ENCODE measurements around the gene ACBD6.

ACBD6 gene

GRCh38 chr1:180345148-180345547, 157.2 kb downstream of the ACBD6 start:
- no peak for DNase-seq
- CTCF ChIA-PET = no interaction called here
- Mint-ChIP-seq H3K27ac (no peak overlapping the region), H3K27me3 (no peaks in the 10 kb centered on the region), H3K4me3 (no peak overlapping the region), H3K4me1 (no peaks in the 10 kb centered on the region), H3K36me3 (no peaks in the 10 kb centered on the region), H3K9me3 (no peaks in the 10 kb centered on the region)

DNA sequence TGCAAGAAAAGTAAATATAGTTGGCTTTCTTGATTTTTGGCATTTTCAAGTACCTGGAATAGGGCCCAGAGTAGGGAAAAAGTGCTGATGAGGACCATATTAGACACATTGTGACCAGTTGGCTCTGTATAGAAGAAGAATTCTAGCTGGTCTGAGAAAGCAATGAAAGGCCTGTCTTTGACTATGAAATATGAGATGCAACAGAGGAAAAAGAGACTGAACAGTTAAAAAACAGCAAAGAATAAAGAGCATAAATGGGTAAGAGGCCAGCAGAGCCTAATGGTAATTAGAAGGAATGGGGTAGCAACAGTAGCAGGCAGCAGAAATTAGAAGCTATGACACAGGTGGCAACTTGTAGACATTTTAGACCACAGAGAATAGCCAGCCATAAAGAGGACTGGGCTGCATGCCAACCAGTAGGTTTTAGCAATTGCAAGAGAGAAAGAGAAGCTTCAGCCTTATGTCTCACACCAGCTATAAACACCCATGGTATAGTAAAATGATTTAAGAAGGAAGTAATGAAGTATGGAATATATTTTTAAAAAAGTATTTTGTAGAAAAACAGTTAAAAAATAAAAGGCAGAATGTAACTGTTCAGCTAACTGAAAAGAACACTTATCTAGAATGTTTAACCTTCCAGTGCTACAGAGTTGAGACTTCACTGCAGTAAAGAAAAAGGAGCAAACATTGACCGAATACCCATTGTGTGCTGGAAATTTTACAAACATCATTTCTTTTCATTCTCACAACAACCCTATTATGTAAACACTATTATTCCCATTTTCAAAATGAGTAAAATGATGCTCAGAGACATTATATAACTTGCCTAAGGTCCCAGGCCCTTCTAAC, 158.2 kb downstream of the ACBD6 start:
- Mint-ChIP-seq H3K27me3 (no peaks in the 10 kb centered on the region), H3K27ac (no peak overlapping the region), H3K4me1 (no peaks in the 10 kb centered on the region), H3K9me3 (no peaks in the 10 kb centered on the region), H3K36me3 (no peaks in the 10 kb centered on the region), H3K4me3 (no peak overlapping the region)
- no peak for DNase-seq
- CTCF ChIA-PET = no interaction called here

GRCh38 chr1:180327089-180327488, 175.3 kb downstream of the ACBD6 start:
- Mint-ChIP-seq H3K9me3 (peaks cover 7% of the 10 kb centered on the region), H3K27ac (no peak overlapping the region), H3K4me1 (no peaks in the 10 kb centered on the region), H3K27me3 (no peaks in the 10 kb centered on the region), H3K36me3 (peaks cover 3% of the 10 kb centered on the region), H3K4me3 (no peak overlapping the region)
- CTCF ChIA-PET = interaction anchor here (0.7 kb wide), 1 partner anchor 80 kb away, joined by 3 read pairs; no protein-coding TSS in a partner anchor
- no peak for DNase-seq

DNA sequence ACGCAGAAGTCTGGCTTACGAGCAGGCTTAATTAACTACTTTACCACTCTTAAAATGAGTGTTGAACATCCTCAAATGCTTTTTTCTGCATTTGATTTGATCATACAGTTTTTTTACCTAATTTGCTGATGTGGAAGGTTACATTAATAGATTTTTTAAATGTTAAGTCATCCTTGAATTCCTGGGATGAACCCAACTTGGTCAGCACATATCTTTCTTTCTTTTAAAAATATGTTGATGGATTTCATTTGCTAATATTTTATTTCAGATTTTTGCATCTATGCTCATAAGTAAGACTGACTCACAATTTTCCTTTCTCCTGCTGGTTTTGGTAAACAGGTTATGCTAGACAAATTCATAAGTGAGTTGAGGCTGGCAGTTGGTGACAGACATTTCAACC, 189.5 kb downstream of the ACBD6 start:
- no peaks in the 10 kb centered on the region for H3K4me1 Mint-ChIP-seq
- H3K4me3 Mint-ChIP-seq = no peak overlapping the region
- no peaks in the 10 kb centered on the region for H3K27me3 Mint-ChIP-seq
- H3K9me3 Mint-ChIP-seq = no peaks in the 10 kb centered on the region
- CTCF ChIA-PET = no interaction called here
- no peak for DNase-seq
- peaks cover 12% of the 10 kb centered on the region for H3K36me3 Mint-ChIP-seq
- no peak overlapping the region for H3K27ac Mint-ChIP-seq

DNA sequence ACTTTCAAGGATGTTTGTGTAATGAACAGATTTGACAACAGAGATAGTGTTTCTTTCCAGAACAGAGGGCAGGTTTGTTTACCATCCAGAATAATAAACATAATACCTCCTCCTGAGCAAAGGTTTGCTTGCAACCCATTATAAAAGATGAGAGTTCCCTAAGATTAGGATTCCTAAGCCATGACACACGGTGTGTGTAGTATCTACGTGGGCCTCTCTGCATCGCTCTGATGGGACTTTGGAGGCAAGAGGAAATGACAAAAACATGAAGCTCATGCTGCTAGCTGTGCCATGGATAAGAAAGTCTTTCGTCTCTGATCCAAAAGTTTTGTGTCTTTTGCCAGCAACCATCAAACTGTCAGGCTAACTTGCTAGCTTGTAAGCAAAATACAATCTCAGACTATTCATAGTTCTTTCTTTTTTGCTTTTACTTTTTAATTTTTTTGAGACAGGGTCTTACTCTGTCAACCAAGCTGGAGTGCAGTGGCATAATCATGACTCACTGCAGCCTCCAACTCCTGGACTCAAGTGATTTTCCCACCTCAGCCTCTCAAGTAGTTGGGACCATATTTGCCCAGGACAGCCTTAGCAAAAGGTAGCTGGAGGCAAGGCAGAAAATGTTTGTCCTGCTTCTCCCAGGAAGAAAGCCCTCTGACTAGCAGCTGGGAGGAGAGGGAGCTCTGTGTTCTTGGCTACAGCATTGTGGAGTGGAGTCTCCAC, 191.2 kb downstream of the ACBD6 start:
- no peaks in the 10 kb centered on the region for H3K4me1 Mint-ChIP-seq
- no peak overlapping the region for H3K27ac Mint-ChIP-seq
- H3K27me3 Mint-ChIP-seq = no peaks in the 10 kb centered on the region
- H3K9me3 Mint-ChIP-seq = peaks cover 5% of the 10 kb centered on the region
- CTCF ChIA-PET = no interaction called here
- H3K4me3 Mint-ChIP-seq = no peak overlapping the region
- peaks cover 13% of the 10 kb centered on the region for H3K36me3 Mint-ChIP-seq
- DNase-seq = no peak

GRCh38 chr1:180310095-180310494, 192.3 kb downstream of the ACBD6 start:
- no peak for DNase-seq
- H3K9me3 Mint-ChIP-seq = peaks cover 9% of the 10 kb centered on the region
- no peaks in the 10 kb centered on the region for H3K4me1 Mint-ChIP-seq
- no peaks in the 10 kb centered on the region for H3K27me3 Mint-ChIP-seq
- peaks cover 13% of the 10 kb centered on the region for H3K36me3 Mint-ChIP-seq
- H3K27ac Mint-ChIP-seq = no peak overlapping the region
- CTCF ChIA-PET = interaction anchor here (1.0 kb wide), 1 partner anchor 44 kb away, joined by 3 read pairs; no protein-coding TSS in a partner anchor
- H3K4me3 Mint-ChIP-seq = no peak overlapping the region

GRCh38 chr1:180309338-180309737, 193.0 kb downstream of the ACBD6 start:
- Mint-ChIP-seq H3K9me3 (peaks cover 9% of the 10 kb centered on the region), H3K27ac (no peak overlapping the region), H3K4me3 (no peak overlapping the region), H3K4me1 (no peaks in the 10 kb centered on the region), H3K36me3 (peaks cover 13% of the 10 kb centered on the region), H3K27me3 (no peaks in the 10 kb centered on the region)
- CTCF ChIA-PET = interaction anchor here (0.6 to 1.0 kb wide), 2 partner anchors 45 to 50 kb away, joined by 3 read pairs; no protein-coding TSS in a partner anchor
- no peak for DNase-seq

DNA sequence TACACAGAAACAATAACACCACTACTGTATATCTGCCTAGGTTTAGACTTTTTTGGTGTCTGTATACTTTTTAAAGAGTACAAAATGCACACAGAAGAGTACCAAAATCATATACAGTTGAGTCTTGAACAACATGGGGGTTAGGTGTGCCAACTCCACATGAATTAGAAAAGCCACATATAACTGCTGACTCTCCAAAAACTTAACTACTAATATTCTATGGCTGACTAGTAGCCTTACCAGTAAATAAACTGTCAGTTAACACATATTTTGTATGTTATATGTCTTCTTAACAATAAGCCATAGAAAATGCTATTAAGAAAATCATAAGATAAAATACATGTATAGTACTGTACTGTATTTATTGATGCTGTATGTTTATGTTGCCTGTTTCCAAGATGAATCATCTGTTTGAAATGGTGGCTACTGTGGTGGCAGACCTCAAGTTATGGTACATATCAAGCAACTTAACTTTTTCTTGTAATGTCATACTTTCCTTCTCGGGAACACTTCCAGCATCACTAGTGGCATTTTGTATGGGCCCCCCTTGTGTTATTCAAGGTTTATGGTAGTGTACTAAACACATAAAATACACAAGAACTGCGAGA, 201.1 kb downstream of the ACBD6 start:
- H3K4me3 Mint-ChIP-seq = no peak overlapping the region
- H3K27ac Mint-ChIP-seq = no peak overlapping the region
- peaks cover 4% of the 10 kb centered on the region for H3K9me3 Mint-ChIP-seq
- peaks cover 9% of the 10 kb centered on the region for H3K4me1 Mint-ChIP-seq
- CTCF ChIA-PET = no interaction called here
- no peaks in the 10 kb centered on the region for H3K27me3 Mint-ChIP-seq
- H3K36me3 Mint-ChIP-seq = no peaks in the 10 kb centered on the region
- no peak for DNase-seq

GRCh38 chr1:180299479-180300221, 202.7 kb downstream of the ACBD6 start:
- H3K27me3 Mint-ChIP-seq = no peaks in the 10 kb centered on the region
- H3K36me3 Mint-ChIP-seq = peaks cover 2% of the 10 kb centered on the region
- H3K9me3 Mint-ChIP-seq = no peaks in the 10 kb centered on the region
- CTCF ChIA-PET = no interaction called here
- H3K27ac Mint-ChIP-seq = no peak overlapping the region
- peaks cover 16% of the 10 kb centered on the region for H3K4me1 Mint-ChIP-seq
- no peak for DNase-seq
- H3K4me3 Mint-ChIP-seq = no peak overlapping the region

DNA sequence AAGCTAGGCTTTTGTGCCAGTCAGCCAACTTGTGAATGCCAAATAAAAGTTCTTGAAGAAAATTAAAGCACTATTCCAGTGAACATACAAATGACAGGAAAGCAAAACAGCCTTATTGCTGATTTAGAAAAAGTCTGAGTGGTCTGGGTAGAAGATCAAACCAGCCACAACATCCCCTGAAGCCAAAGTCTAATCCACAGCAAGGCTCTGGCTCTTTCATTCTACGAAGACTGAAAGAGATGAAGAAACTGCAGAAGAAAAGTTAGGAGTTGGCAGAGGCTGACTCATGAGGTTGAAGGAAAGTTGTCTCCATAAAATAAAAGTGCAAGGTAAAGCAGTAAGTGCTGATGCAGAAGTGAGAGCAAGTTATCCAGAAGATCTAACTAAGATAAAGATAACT, 206.4 kb downstream of the ACBD6 start:
- no peak overlapping the region for H3K4me3 Mint-ChIP-seq
- peaks cover 4% of the 10 kb centered on the region for H3K9me3 Mint-ChIP-seq
- H3K4me1 Mint-ChIP-seq = peaks cover 20% of the 10 kb centered on the region
- CTCF ChIA-PET = no interaction called here
- no peak for DNase-seq
- H3K27ac Mint-ChIP-seq = no peak overlapping the region
- H3K36me3 Mint-ChIP-seq = peaks cover 6% of the 10 kb centered on the region
- H3K27me3 Mint-ChIP-seq = no peaks in the 10 kb centered on the region

GRCh38 chr1:180294711-180295110, 207.7 kb downstream of the ACBD6 start:
- Mint-ChIP-seq H3K27me3 (no peaks in the 10 kb centered on the region), H3K4me1 (peaks cover 22% of the 10 kb centered on the region), H3K4me3 (no peak overlapping the region), H3K9me3 (peaks cover 4% of the 10 kb centered on the region), H3K27ac (no peak overlapping the region), H3K36me3 (peaks cover 6% of the 10 kb centered on the region)
- DNase-seq = no peak
- CTCF ChIA-PET = interaction anchor here (0.7 kb wide), 1 partner anchor 173 kb away, joined by 4 read pairs; no protein-coding TSS in a partner anchor

DNA sequence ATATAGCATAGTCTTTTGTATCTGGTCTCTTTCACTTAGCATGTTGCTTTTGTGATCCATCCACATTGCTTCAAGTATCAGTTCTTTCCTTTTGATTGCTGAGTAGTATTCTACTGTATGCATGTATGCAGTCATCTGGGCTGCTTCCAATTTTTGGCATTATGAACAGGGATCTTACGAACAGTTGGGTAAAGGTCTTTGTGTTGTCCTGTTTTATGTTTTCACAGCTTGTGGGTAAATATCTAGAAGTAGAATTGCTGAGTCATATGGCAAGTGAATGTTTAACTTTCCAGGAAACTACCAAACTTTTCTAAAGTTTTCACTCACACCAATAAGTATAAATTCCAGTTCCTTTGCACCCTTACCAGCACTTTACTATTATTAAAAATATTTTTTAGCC, 211.4 kb downstream of the ACBD6 start:
- Mint-ChIP-seq H3K9me3 (peaks cover 4% of the 10 kb centered on the region), H3K36me3 (peaks cover 10% of the 10 kb centered on the region), H3K4me3 (no peak overlapping the region), H3K4me1 (peaks cover 23% of the 10 kb centered on the region), H3K27ac (no peak overlapping the region), H3K27me3 (no peaks in the 10 kb centered on the region)
- DNase-seq = no peak
- CTCF ChIA-PET = no interaction called here

- H3K27me3 Mint-ChIP-seq = no peaks in the 10 kb centered on the region
Observed at GRCh38 chr1:180290265-180291001, 211.9 kb downstream of the ACBD6 start.

More at GRCh38 chr1:180290265-180291001, 211.9 kb downstream of the ACBD6 start:
- Mint-ChIP-seq H3K9me3 (peaks cover 4% of the 10 kb centered on the region), H3K4me1 (peaks cover 19% of the 10 kb centered on the region), H3K27ac (no peak overlapping the region), H3K4me3 (no peak overlapping the region), H3K36me3 (peaks cover 11% of the 10 kb centered on the region)
- no peak for DNase-seq
- CTCF ChIA-PET = interaction anchor here (0.7 kb wide), 1 partner anchor 12 kb away, joined by 3 read pairs; no protein-coding TSS in a partner anchor

All from activated naive CD4-positive, alpha-beta T cell treated with anti-CD3 and anti-CD28 coated beads, Interleukin-2, amount 10 ng/mL, durations not matched to agents 7 days and 5 days (primary cell).